Liver (tissue), 9 donors: Measurements from ENCODE around the gene CPSF4L. TPM values are rescaled to one million over a fixed set of nuclear protein-coding genes. Genes with fewer than 3 reads are reported as not detected.

Experiments
- DNase-seq: peaks from one replicate; pipeline ENCODE4 v3.0.0-alpha.2; 2017; ENCODE audit warnings: low spot score
- H3K27ac ChIP-seq, 2 donors: one replicate each; pipeline ENCODE4 v1.7.0; 2013; ENCODE audit warnings: inconsistent platforms in 2 of 2, low read length in 2 of 2, control low read depth in 1 of 2, low read depth in 1 of 2, mild to moderate bottlenecking in 1 of 2
- H3K27me3 ChIP-seq, 4 donors: one replicate each; pipeline versions ENCODE4 v1.6.1 to v1.7.0; 2013; ENCODE audit warnings: low read length in 3 of 4, inconsistent platforms in 1 of 4, mild to moderate bottlenecking in 1 of 4, moderate library complexity in 1 of 4; ENCODE audit not compliant: control insufficient read depth in 4 of 4, insufficient read depth in 4 of 4
- H3K36me3 ChIP-seq, 4 donors: one replicate each; pipeline versions ENCODE4 v1.6.1 to v1.7.0; 2013; ENCODE audit warnings: low read length in 3 of 4, mild to moderate bottlenecking in 3 of 4, low read depth in 1 of 4, moderate library complexity in 1 of 4; ENCODE audit not compliant: control insufficient read depth in 4 of 4, insufficient read depth in 3 of 4
- H3K4me1 ChIP-seq, 4 donors: one replicate each; pipeline versions ENCODE4 v1.6.1 to v1.7.0; 2013; ENCODE audit warnings: low read length in 3 of 4, mild to moderate bottlenecking in 3 of 4, moderate library complexity in 1 of 4; ENCODE audit not compliant: control insufficient read depth in 4 of 4, insufficient read depth in 4 of 4
- H3K4me3 ChIP-seq, 3 donors: one replicate each; pipeline versions ENCODE4 v1.6.1 to v1.7.0; 2013; ENCODE audit warnings: low read length in 3 of 3, control low read depth in 1 of 3, low read depth in 1 of 3, mild to moderate bottlenecking in 1 of 3
- H3K9ac ChIP-seq, 2 donors: one replicate each; pipeline ENCODE4 v1.7.0; 2013; ENCODE audit warnings: low read length in 2 of 2, mild to moderate bottlenecking in 2 of 2, moderate library complexity in 2 of 2, control low read depth in 1 of 2, low read depth in 1 of 2
- H3K9me3 ChIP-seq, 4 donors: one replicate each; pipeline versions ENCODE4 v1.6.1 to v1.7.0; 2013; ENCODE audit warnings: low read length in 3 of 4; ENCODE audit not compliant: control insufficient read depth in 4 of 4
- ATF3 ChIP-seq: IDR thresholded peaks from 2 replicates; pipeline ENCODE4 v1.6.1; 2016; ENCODE audit warnings: antibody characterized with exemption
- CTCF ChIP-seq: fragments of 150-350 bp; IDR thresholded peaks from 2 replicates; pipeline ENCODE4 v1.5.1; 2017; ENCODE audit warnings: improper control_type of control experiment, low read depth, low read length; ENCODE audit not compliant: missing input control
- EGR1 ChIP-seq, 2 donors: IDR thresholded peaks; 2 replicates each; pipeline ENCODE4 v1.6.1; 2016 to 2018; ENCODE audit warnings: antibody characterized with exemption in 2 of 2, low read depth in 2 of 2
- FOXA1 ChIP-seq: IDR thresholded peaks from 2 replicates; pipeline ENCODE4 v1.6.1; 2016; ENCODE audit warnings: antibody characterized with exemption
- FOXA2 ChIP-seq: IDR thresholded peaks from 2 replicates; pipeline ENCODE4 v1.6.1; 2016; ENCODE audit warnings: antibody characterized with exemption
- GABPA ChIP-seq, 2 donors: IDR thresholded peaks in 1 of 2; conservative IDR thresholded peaks in 1 of 2; 2 replicates each; pipeline ENCODE4 v1.6.1; 2016; ENCODE audit warnings: antibody characterized with exemption in 2 of 2, mild to moderate bottlenecking in 1 of 2, moderate library complexity in 1 of 2
- HNF4A ChIP-seq, 2 donors: conservative IDR thresholded peaks; 2 replicates each; pipeline ENCODE4 v1.6.1; 2016; ENCODE audit warnings: antibody characterized with exemption in 2 of 2, mild to moderate bottlenecking in 2 of 2
- HNF4G ChIP-seq: IDR thresholded peaks from 2 replicates; pipeline ENCODE4 v1.6.1; 2016; ENCODE audit warnings: antibody characterized with exemption
- JUND ChIP-seq, 2 donors: IDR thresholded peaks; 2 replicates each; pipeline ENCODE4 v1.6.1; 2016; ENCODE audit warnings: antibody characterized with exemption in 2 of 2
- NR2F2 ChIP-seq: IDR thresholded peaks from 2 replicates; pipeline ENCODE4 v1.6.1; 2016; ENCODE audit warnings: antibody characterized with exemption
- RAD21 ChIP-seq, 2 donors: IDR thresholded peaks; 2 replicates each; pipeline ENCODE4 v1.6.1; 2016; ENCODE audit warnings: antibody characterized with exemption in 2 of 2, mild to moderate bottlenecking in 2 of 2
- RXRA ChIP-seq, 2 donors: IDR thresholded peaks; 2 replicates each; pipeline ENCODE4 v1.6.1; 2017 to 2018; ENCODE audit warnings: antibody characterized with exemption in 2 of 2, mild to moderate bottlenecking in 1 of 2
- SP1 ChIP-seq: IDR thresholded peaks from 2 replicates; pipeline ENCODE4 v1.6.1; 2018; ENCODE audit warnings: antibody characterized with exemption, mild to moderate bottlenecking
- TAF1 ChIP-seq: conservative IDR thresholded peaks from 2 replicates; pipeline ENCODE4 v1.6.1; 2016; ENCODE audit warnings: antibody characterized with exemption, mild to moderate bottlenecking
- YY1 ChIP-seq: IDR thresholded peaks from 2 replicates; pipeline ENCODE4 v1.6.1; 2016; ENCODE audit warnings: antibody characterized with exemption, mild to moderate bottlenecking
- WGBS: extraction: QIAGEN DNeasy Blood & Tissue Kit; methylation state at CpG from one replicate; pipeline ENCODE4 v1.1.7; 2013; 5-methylcytosine and 5-hydroxymethylcytosine counted together
- polyA plus RNA-seq, 2 donors: library from polyadenylated mRNA; stranded (reverse) in 1 of 2; unstranded in 1 of 2; fragments of 200-250 nt in 1 of 2; fragments of >200 nt in 1 of 2; fragmentation: Nextera tagmentation in 1 of 2; extraction: Ambion mirVana in 1 of 2; gene quantifications; one replicate each; pipeline versions ENCODE4 v1.2.1 to v1.2.3, GENCODE V29; 2013 to 2015
- total RNA-seq, 2 donors: library from RNA; depleted of rRNA; stranded (reverse); fragments of >200 nt; gene quantifications; one replicate each; pipeline ENCODE4 v1.2.3, GENCODE V29; 2014
- TF ChIP-seq, protein P1 (sequence below): IDR thresholded peaks from 2 replicates; pipeline ENCODE4 v1.6.1; 2016; ENCODE audit warnings: antibody characterized with exemption, mild to moderate bottlenecking
- TF ChIP-seq, protein P2 (sequence below): IDR thresholded peaks from 2 replicates; pipeline ENCODE4 v1.6.1; 2016; ENCODE audit warnings: antibody characterized with exemption
- TF ChIP-seq, protein P3 (sequence below): IDR thresholded peaks from 2 replicates; pipeline ENCODE4 v1.6.1; 2016; ENCODE audit warnings: antibody characterized with exemption
- donor health status: healthy.
- donor health status: healthy.
- donor health status: healthy.
- donor health status: healthy.
- donor health status: healthy.

The CPSF4L gene
- total and polyA plus RNA-seq, 4 donors, result not detected

DNA sequence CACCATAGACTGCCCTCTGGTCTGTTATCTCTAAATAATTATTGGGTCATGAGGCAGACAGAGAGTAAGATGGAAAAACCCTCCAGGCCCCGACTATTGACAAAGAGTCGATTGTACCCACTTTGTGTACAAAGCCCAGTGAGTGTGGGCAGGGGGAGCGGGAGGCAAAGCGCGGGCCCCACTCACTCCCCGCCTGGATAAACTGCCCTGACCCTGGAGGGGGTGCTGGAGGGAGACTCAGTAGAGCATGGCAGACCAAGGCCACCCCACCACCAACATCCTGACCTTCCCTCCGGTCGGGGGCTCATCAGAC is 11.2 kb upstream of the CPSF4L start (continued):
- TF ChIP-seq, protein P1, sequence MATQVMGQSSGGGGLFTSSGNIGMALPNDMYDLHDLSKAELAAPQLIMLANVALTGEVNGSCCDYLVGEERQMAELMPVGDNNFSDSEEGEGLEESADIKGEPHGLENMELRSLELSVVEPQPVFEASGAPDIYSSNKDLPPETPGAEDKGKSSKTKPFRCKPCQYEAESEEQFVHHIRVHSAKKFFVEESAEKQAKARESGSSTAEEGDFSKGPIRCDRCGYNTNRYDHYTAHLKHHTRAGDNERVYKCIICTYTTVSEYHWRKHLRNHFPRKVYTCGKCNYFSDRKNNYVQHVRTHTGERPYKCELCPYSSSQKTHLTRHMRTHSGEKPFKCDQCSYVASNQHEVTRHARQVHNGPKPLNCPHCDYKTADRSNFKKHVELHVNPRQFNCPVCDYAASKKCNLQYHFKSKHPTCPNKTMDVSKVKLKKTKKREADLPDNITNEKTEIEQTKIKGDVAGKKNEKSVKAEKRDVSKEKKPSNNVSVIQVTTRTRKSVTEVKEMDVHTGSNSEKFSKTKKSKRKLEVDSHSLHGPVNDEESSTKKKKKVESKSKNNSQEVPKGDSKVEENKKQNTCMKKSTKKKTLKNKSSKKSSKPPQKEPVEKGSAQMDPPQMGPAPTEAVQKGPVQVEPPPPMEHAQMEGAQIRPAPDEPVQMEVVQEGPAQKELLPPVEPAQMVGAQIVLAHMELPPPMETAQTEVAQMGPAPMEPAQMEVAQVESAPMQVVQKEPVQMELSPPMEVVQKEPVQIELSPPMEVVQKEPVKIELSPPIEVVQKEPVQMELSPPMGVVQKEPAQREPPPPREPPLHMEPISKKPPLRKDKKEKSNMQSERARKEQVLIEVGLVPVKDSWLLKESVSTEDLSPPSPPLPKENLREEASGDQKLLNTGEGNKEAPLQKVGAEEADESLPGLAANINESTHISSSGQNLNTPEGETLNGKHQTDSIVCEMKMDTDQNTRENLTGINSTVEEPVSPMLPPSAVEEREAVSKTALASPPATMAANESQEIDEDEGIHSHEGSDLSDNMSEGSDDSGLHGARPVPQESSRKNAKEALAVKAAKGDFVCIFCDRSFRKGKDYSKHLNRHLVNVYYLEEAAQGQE, result no peak
- TF ChIP-seq FOXA1, result no peak
- TF ChIP-seq EGR1 (IDR thresholded peaks at IDR 0.05; ENCODE audit: low read depth in 2 of 2), result no peak
- TF ChIP-seq GABPA (IDR thresholded peaks at IDR 0.05 in 1 of 2, conservative IDR thresholded peaks at IDR 0.05 in 1 of 2), result no peak
- TF ChIP-seq HNF4G, result no peak
- no peak for TF ChIP-seq FOXA2
- no peak for TF ChIP-seq SP1
- TF ChIP-seq HNF4A (conservative IDR thresholded peaks at IDR 0.05), result no peak
- TF ChIP-seq JUND (IDR thresholded peaks at IDR 0.05), result no peak

GRCh38 chr17:73271072-73271471 is 9.4 kb upstream of the CPSF4L start:
- TF ChIP-seq FOXA1 (no peak), RAD21 (IDR thresholded peaks at IDR 0.05) (no peak)
- no peak for DNase-seq
- Histone ChIP-seq H3K4me1 (no peaks in the 10 kb centered on the region), H3K9me3 (no peaks in the 10 kb centered on the region), H3K27ac (no peak overlapping the region), H3K27me3 (no peaks in the 10 kb centered on the region), H3K4me3 (no peak overlapping the region), H3K9ac (no peak overlapping the region), H3K36me3 (no peaks in the 10 kb centered on the region)
- WGBS, result 90% methylated on average over 9 of the region's 9 CpGs

- Histone ChIP-seq H3K9ac (no peak overlapping the region), H3K9me3 (no peaks in the 10 kb centered on the region), H3K27me3 (no peaks in the 10 kb centered on the region), H3K4me3 (no peak overlapping the region), H3K36me3 (no peaks in the 10 kb centered on the region), H3K27ac (no peak overlapping the region), H3K4me1 (no peaks in the 10 kb centered on the region)
- WGBS, result 49% methylated on average over 1 of the region's 1 CpG
- TF ChIP-seq, protein P1, result no peak
- TF ChIP-seq RAD21 (IDR thresholded peaks at IDR 0.05) (no peak), GABPA (IDR thresholded peaks at IDR 0.05 in 1 of 2, conservative IDR thresholded peaks at IDR 0.05 in 1 of 2) (no peak), ATF3 (no peak), FOXA2 (no peak), RXRA (IDR thresholded peaks at IDR 0.05) (no peak), YY1 (no peak), CTCF (no peak), NR2F2 (no peak), TAF1 (no peak), FOXA1 (no peak), HNF4G (no peak), EGR1 (IDR thresholded peaks at IDR 0.05; ENCODE audit: low read depth in 2 of 2) (no peak), JUND (IDR thresholded peaks at IDR 0.05) (no peak), SP1 (no peak), HNF4A (conservative IDR thresholded peaks at IDR 0.05) (no peak)
- TF ChIP-seq, protein P2, sequence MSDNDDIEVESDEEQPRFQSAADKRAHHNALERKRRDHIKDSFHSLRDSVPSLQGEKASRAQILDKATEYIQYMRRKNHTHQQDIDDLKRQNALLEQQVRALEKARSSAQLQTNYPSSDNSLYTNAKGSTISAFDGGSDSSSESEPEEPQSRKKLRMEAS, result no peak
- TF ChIP-seq, protein P3, sequence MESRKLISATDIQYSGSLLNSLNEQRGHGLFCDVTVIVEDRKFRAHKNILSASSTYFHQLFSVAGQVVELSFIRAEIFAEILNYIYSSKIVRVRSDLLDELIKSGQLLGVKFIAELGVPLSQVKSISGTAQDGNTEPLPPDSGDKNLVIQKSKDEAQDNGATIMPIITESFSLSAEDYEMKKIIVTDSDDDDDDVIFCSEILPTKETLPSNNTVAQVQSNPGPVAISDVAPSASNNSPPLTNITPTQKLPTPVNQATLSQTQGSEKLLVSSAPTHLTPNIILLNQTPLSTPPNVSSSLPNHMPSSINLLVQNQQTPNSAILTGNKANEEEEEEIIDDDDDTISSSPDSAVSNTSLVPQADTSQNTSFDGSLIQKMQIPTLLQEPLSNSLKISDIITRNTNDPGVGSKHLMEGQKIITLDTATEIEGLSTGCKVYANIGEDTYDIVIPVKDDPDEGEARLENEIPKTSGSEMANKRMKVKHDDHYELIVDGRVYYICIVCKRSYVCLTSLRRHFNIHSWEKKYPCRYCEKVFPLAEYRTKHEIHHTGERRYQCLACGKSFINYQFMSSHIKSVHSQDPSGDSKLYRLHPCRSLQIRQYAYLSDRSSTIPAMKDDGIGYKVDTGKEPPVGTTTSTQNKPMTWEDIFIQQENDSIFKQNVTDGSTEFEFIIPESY, result no peak
- no peak for DNase-seq
Observed at GRCh38 chr17:73269791-73270190, 8.1 kb upstream of the CPSF4L start.
